ENCODE data around the gene CATSPER4. TPM values are rescaled to one million over a fixed set of nuclear protein-coding genes. Genes with fewer than 3 reads are reported as not detected.
A peak's percentile ranks its signal among the peaks of the same experiment; 100 is the strongest.

The CATSPER4 gene
- total RNA-seq, 1 donor from 2014 or later: not detected

GRCh38 chr1:26233903-26234643 is 43.7 kb downstream of the CATSPER4 start, which contains the start of gene CEP85:
Gene CEP85 (plus strand): TSS chr1:26234200. CDS start chr1:26239784, 5,584 bp downstream.
- TF ChIP-seq, protein P1, sequence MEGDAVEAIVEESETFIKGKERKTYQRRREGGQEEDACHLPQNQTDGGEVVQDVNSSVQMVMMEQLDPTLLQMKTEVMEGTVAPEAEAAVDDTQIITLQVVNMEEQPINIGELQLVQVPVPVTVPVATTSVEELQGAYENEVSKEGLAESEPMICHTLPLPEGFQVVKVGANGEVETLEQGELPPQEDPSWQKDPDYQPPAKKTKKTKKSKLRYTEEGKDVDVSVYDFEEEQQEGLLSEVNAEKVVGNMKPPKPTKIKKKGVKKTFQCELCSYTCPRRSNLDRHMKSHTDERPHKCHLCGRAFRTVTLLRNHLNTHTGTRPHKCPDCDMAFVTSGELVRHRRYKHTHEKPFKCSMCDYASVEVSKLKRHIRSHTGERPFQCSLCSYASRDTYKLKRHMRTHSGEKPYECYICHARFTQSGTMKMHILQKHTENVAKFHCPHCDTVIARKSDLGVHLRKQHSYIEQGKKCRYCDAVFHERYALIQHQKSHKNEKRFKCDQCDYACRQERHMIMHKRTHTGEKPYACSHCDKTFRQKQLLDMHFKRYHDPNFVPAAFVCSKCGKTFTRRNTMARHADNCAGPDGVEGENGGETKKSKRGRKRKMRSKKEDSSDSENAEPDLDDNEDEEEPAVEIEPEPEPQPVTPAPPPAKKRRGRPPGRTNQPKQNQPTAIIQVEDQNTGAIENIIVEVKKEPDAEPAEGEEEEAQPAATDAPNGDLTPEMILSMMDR (IDR thresholded peaks at IDR 0.05; ENCODE audit: unreplicated experiment): peak; percentile 87
- peak within 1 kb of the TSS; percentile 97 for H3K27ac Mint-ChIP-seq

GRCh38 chr1:26234644-26235370 is 44.4 kb downstream of the CATSPER4 start:
- Mint-ChIP-seq H3K4me3 (ENCODE audit: low read depth) (peak overlapping the region; percentile 97), H3K27ac (peak overlapping the region; percentile 97), H3K4me1 (ENCODE audit: low read depth) (peaks cover 15% of the 10 kb centered on the region), H3K36me3 (ENCODE audit: insufficient read depth) (no peaks in the 10 kb centered on the region), H3K9me3 (ENCODE audit: low read depth) (no peaks in the 10 kb centered on the region), H3K27me3 (no peaks in the 10 kb centered on the region)
- TF ChIP-seq, protein P1 (IDR thresholded peaks at IDR 0.05; ENCODE audit: unreplicated experiment): no peak
- peak; percentile 18 for DNase-seq (ENCODE audit: low spot score, unreplicated experiment)

More at GRCh38 chr1:26233903-26234643, 43.7 kb downstream of the CATSPER4 start, which contains the start of gene CEP85:
- no peaks in the 10 kb centered on the region for H3K36me3 Mint-ChIP-seq (ENCODE audit: insufficient read depth)
- peaks cover 15% of the 10 kb centered on the region for H3K4me1 Mint-ChIP-seq (ENCODE audit: low read depth)
- H3K9me3 Mint-ChIP-seq (ENCODE audit: low read depth): no peaks in the 10 kb centered on the region
- peak; percentile 97 for DNase-seq (ENCODE audit: low spot score, unreplicated experiment)
- no peaks in the 10 kb centered on the region for H3K27me3 Mint-ChIP-seq
- peak within 1 kb of the TSS; percentile 97 for H3K4me3 Mint-ChIP-seq (ENCODE audit: low read depth)

DNA sequence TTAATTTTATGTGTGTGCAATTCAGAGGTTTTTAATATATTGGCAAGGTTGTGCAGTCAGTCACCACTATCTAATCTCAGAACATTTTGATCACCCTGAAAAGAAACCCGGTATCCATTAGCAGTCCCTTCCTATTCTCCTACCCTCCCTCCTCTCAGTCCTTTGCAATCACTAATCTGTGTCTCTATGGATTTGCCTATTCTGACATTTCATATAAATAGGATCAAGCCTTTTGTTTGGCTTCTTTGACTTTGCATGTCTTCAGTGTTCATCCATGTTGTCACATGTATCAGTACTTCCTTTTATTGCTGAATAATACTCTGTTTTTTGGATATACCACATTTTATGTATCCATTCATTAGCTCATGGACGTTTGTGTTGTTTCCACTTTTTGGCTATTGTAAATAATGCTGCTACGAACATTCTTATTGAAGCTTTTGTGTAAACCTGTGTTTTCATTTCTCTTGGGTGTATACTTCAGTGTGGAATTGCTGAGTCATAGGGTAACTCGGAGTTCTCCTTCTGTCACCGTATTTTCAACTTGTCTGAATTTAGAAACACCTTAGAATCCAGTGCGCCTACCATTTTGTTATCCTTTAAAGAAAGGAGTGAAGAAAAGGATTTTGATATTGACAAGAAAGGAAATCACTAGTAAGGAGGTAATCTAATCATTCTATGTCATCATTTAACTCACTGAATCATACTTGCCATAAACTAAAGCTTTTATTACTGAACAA is 47.0 kb downstream of the CATSPER4 start:
- TF ChIP-seq, protein P1 (IDR thresholded peaks at IDR 0.05; ENCODE audit: unreplicated experiment): no peak
- peaks cover 15% of the 10 kb centered on the region for H3K4me1 Mint-ChIP-seq (ENCODE audit: low read depth)
- H3K4me3 Mint-ChIP-seq (ENCODE audit: low read depth): no peak overlapping the region
- no peaks in the 10 kb centered on the region for H3K27me3 Mint-ChIP-seq
- no peak for DNase-seq (ENCODE audit: low spot score, unreplicated experiment)
- H3K27ac Mint-ChIP-seq: peak overlapping the region; percentile 14
- H3K36me3 Mint-ChIP-seq (ENCODE audit: insufficient read depth): peaks cover 1% of the 10 kb centered on the region
- H3K9me3 Mint-ChIP-seq (ENCODE audit: low read depth): no peaks in the 10 kb centered on the region

DNA sequence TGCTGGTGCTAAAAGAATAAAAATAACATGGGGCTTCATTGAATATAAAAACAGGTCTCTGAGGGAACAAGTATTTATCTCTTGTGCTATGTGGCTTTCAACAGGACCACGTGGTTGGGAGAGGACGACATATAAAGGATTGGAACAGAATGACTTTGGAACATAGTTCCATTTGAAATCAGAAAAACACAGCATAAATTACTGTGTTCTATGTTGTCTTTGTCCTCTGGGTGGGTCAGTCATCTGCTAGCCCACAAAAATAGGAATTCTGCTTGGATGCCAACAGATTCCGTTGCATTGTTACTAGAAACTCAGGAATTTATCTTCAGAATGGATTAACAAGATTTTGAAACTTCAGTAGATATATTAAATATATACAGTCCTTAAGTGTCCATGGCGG is 49.5 kb downstream of the CATSPER4 start:
- Mint-ChIP-seq H3K27me3 (no peaks in the 10 kb centered on the region), H3K9me3 (ENCODE audit: low read depth) (no peaks in the 10 kb centered on the region), H3K4me1 (ENCODE audit: low read depth) (peaks cover 9% of the 10 kb centered on the region), H3K36me3 (ENCODE audit: insufficient read depth) (peaks cover 9% of the 10 kb centered on the region), H3K4me3 (ENCODE audit: low read depth) (no peak overlapping the region), H3K27ac (no peak overlapping the region)
- TF ChIP-seq, protein P1 (IDR thresholded peaks at IDR 0.05; ENCODE audit: unreplicated experiment): no peak
- DNase-seq (ENCODE audit: low spot score, unreplicated experiment): no peak

Other genes with a start within 250 kb of the CATSPER4 start
- gene PAFAH2, start 192.5 kb upstream of the CATSPER4 start, total RNA-seq: 12.8 and 14.5 TPM in 2 replicates
- 3.6 and 4.1 TPM in 2 replicates for gene EXTL1, start 168.8 kb upstream of the CATSPER4 start, total RNA-seq
- 0.13 and 0.17 TPM in 2 replicates for gene SLC30A2, start 144.5 kb upstream of the CATSPER4 start, total RNA-seq
- gene TRIM63, start 123.0 kb upstream of the CATSPER4 start, total RNA-seq: not detected in 2 replicates
- gene PDIK1L, start 78.8 kb upstream of the CATSPER4 start, total RNA-seq: 15.2 and 17.2 TPM in 2 replicates
- gene FAM110D, start 31.5 kb upstream of the CATSPER4 start, total RNA-seq: 0.33 and 0.36 TPM in 2 replicates
- not detected in 2 replicates for gene C1orf232, start 21.6 kb upstream of the CATSPER4 start, total RNA-seq
- gene ZNF593, start 20.7 kb upstream of the CATSPER4 start, total RNA-seq: 28.9 and 32.1 TPM in 2 replicates
- not detected in 2 replicates for gene ZNF593OS, start 18.8 kb upstream of the CATSPER4 start, total RNA-seq
- gene CNKSR1, start 13.1 kb upstream of the CATSPER4 start, total RNA-seq: 52.0 and 52.1 TPM in 2 replicates
- 20.8 and 21.3 TPM in 2 replicates for gene CEP85, start 43.6 kb downstream of the CATSPER4 start, total RNA-seq
- gene SH3BGRL3, start 89.5 kb downstream of the CATSPER4 start, total RNA-seq: 63.8 and 66.6 TPM in 2 replicates
- gene UBXN11, start 116.0 kb downstream of the CATSPER4 start, total RNA-seq: 47.8 and 48.9 TPM in 2 replicates
- gene CD52, start 127.4 kb downstream of the CATSPER4 start, total RNA-seq: 0.89 and 1.8 TPM in 2 replicates
- 13.8 and 19.3 TPM in 2 replicates for gene CRYBG2, start 163.5 kb downstream of the CATSPER4 start, total RNA-seq
- not detected in 2 replicates for gene ZNF683, start 182.1 kb downstream of the CATSPER4 start, total RNA-seq
- 80.2 and 87.8 TPM in 2 replicates for gene LIN28A, start 220.2 kb downstream of the CATSPER4 start, total RNA-seq
- gene DHDDS, start 241.7 kb downstream of the CATSPER4 start, total RNA-seq: 44.4 and 51.5 TPM in 2 replicates